Measurements from ENCODE around the gene ITPK1.

The ITPK1 gene

DNA sequence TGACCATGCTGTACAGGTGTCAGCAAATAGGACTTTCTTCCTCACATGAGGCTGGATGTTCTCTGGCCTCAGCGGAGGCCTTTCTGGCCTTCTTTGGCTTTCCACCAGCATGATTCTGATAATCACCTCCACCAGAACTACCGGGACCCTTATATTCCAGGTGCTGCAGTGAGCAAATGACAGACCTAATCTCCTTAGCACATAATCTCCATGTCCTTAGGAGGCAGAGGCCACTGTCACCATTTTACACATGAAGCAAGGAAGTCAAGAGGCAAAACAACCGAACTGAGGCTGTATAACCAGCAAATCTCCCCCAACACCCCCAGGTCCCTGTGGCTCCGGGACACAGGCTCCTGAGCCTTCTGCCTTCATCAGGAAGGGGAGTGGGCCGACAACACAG is 91.2 kb downstream of the ITPK1 start:
- DNase-seq (ENCODE audit: low read depth in 2 of 2): no peak
- H3K4me3 ChIP-seq (replicated peaks in 1 of 2; ENCODE audit: low read depth in 2 of 2, low read length in 2 of 2): no peak overlapping the region
- TF ChIP-seq, protein P1, sequence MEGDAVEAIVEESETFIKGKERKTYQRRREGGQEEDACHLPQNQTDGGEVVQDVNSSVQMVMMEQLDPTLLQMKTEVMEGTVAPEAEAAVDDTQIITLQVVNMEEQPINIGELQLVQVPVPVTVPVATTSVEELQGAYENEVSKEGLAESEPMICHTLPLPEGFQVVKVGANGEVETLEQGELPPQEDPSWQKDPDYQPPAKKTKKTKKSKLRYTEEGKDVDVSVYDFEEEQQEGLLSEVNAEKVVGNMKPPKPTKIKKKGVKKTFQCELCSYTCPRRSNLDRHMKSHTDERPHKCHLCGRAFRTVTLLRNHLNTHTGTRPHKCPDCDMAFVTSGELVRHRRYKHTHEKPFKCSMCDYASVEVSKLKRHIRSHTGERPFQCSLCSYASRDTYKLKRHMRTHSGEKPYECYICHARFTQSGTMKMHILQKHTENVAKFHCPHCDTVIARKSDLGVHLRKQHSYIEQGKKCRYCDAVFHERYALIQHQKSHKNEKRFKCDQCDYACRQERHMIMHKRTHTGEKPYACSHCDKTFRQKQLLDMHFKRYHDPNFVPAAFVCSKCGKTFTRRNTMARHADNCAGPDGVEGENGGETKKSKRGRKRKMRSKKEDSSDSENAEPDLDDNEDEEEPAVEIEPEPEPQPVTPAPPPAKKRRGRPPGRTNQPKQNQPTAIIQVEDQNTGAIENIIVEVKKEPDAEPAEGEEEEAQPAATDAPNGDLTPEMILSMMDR (IDR thresholded peaks at IDR 0.05; ENCODE audit: low read depth, low read length): no peak

DNA sequence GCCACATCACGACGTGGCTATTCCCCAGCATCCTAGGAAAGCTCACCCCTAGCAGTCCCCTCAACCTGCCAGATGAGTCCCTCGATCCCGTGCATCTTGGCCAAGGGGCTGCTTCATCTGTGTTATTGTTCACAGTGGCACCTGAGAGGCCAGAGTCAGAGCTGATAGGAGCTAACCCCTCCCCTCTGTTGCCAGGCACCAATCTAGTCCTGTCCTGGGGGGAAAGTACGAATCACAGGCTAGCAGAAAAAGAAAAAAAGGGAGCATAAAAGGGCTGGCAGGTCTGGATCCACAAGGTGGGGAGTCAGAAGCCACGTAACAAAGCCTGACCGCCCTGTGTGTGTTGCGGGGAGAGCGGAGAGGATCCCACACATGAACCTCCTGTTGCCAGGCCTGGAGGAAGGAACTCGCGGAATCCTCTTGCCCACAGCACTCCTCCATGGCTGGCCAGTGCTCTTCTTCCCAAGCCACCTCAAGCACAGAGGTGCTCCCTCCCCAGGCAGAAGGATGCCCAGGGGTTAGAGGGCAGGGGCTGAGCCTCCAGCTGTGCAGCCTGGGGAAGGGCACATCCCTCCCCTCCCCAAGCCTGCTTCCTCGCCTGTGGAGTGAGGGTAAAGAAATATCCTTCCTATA is 91.8 kb downstream of the ITPK1 start:
- DNase-seq (ENCODE audit: low read depth in 2 of 2): no peak
- TF ChIP-seq, protein P1 (IDR thresholded peaks at IDR 0.05; ENCODE audit: low read depth, low read length): no peak
- no peak overlapping the region for H3K4me3 ChIP-seq (replicated peaks in 1 of 2; ENCODE audit: low read depth in 2 of 2, low read length in 2 of 2)

DNA sequence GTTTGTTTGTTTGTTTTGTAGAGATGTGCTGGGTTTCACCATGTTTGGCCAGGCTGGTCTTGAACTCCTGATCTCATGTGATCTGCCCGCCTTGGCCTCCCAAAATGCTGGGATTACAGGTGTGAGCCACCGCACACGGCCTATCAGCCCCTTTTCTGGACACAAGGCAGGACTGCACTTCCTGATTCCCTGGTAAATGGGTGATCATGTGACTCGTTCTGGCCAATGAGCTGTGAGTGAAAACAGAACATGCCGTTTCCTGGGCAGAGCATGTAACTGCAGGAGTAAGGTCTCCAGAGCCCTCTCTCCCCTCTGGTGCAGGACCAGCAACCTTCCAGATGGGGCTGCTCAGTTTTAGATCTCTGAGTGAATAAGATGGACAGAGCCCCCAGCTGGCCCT is 92.7 kb downstream of the ITPK1 start:
- TF ChIP-seq, protein P1 (IDR thresholded peaks at IDR 0.05; ENCODE audit: low read depth, low read length): no peak
- H3K4me3 ChIP-seq (replicated peaks in 1 of 2; ENCODE audit: low read depth in 2 of 2, low read length in 2 of 2): no peak overlapping the region
- peak in 1 of 2 donors; percentile 40 for DNase-seq (ENCODE audit: low read depth in 2 of 2)

DNA sequence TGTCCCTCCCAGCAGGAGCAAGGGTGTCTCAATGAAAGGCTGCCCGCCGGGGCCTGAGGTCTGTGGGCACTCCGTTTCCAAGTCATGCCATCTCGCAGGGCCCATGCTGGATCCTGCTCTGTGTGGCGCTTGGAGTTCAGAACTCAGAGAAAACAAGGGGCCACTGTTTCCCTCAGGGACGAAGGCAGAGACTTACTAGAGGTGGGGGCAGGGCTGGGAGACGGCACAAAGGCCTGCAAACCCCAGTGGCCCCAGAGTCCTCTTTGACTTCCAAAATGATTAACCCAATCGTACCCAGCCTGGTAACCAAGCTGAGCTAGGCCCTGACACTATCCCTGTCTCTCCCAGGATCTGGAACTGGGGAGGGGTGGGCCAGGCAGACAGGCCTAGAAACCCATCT is 95.8 kb downstream of the ITPK1 start:
- no peak for DNase-seq (ENCODE audit: low read depth in 2 of 2)
- TF ChIP-seq, protein P1 (IDR thresholded peaks at IDR 0.05; ENCODE audit: low read depth, low read length): no peak
- H3K4me3 ChIP-seq (replicated peaks in 1 of 2; ENCODE audit: low read depth in 2 of 2, low read length in 2 of 2): no peak overlapping the region

DNA sequence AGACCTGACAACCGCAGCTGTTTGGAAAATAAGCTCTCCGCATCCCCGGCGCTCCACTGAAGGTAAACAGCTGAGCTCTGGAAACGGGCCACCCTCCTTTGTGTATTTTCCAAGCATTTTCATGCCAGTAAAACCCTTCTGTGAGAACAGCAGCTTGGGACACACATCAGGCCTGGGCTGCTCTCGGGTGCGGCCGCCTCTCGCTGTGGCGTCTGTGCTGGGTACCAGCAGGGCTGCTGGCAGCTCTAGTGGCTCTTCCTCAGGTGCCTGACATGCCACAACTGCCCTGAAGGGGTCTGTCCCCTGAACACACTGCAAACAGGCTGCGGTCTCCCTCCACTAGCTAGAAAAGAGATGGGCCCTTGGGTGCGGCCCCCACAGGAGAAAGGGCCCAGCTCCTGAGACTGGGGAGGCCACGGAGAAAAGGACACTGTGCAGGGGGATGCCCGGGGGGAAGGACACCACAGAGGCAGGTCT is 96.3 kb downstream of the ITPK1 start:
- no peak for DNase-seq (ENCODE audit: low read depth in 2 of 2)
- H3K4me3 ChIP-seq (replicated peaks in 1 of 2; ENCODE audit: low read depth in 2 of 2, low read length in 2 of 2): no peak overlapping the region

DNA sequence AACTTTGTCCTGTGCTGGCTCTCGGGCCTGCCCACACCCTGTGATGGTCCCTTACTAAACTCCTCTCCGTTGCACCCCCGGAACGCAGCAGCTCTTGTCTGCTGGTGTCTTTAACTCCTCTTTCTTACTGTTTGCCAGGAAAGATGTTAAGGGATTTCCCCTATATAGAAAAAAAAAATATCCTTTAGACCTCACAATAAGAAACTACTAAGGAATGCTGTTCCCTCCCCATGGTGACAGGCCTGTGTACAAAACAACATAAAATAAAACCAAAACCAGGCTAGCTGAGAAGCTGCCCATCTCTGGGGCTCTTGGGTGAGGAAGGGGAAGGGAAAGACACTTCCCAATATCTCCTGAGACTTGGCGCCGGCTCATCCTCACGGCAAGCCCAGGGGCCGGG is 97.4 kb downstream of the ITPK1 start:
- H3K4me3 ChIP-seq (replicated peaks in 1 of 2; ENCODE audit: low read depth in 2 of 2, low read length in 2 of 2): no peak overlapping the region
- DNase-seq (ENCODE audit: low read depth in 2 of 2): peak; percentile 28 to 38
- TF ChIP-seq, protein P1 (IDR thresholded peaks at IDR 0.05; ENCODE audit: low read depth, low read length): no peak

More for the DNA sequence above, 96.3 kb downstream of the ITPK1 start:
- TF ChIP-seq, protein P1 (IDR thresholded peaks at IDR 0.05; ENCODE audit: low read depth, low read length): no peak

DNA sequence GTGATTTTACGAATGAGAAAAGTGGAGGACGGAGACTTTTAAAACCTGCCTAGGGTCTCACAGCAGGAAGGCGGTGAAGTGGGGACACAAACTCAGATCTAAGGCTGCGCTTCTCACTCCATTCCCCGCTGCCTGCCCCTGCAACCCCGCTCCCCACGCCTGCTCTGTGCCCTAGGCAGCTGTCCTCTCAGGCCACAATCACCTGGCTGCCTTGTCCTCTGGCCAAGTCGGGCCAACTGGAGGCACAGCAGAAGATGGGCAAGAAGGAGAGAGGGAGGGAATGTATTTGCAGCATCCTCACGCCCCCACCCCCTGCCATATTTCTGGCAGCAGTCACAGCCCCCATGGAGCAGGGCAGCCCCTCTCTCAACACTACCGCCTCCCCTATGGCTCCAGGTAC is 97.8 kb downstream of the ITPK1 start:
- DNase-seq (ENCODE audit: low read depth in 2 of 2): no peak
- TF ChIP-seq, protein P1 (IDR thresholded peaks at IDR 0.05; ENCODE audit: low read depth, low read length): no peak
- no peak overlapping the region for H3K4me3 ChIP-seq (replicated peaks in 1 of 2; ENCODE audit: low read depth in 2 of 2, low read length in 2 of 2)

Measured in cardiac fibroblast (primary cell).